GM18517 (cell line): ENCODE results near the gene IMPA2.

Source experiments
- ATAC-seq: cut with Tn5 transposase; IDR thresholded peaks from one replicate; pipeline ENCODE4 v1.9.1; 2021; ENCODE audit warnings: mild to moderate bottlenecking, moderate library complexity; ENCODE audit not compliant: unreplicated experiment

IMPA2 gene

DNA sequence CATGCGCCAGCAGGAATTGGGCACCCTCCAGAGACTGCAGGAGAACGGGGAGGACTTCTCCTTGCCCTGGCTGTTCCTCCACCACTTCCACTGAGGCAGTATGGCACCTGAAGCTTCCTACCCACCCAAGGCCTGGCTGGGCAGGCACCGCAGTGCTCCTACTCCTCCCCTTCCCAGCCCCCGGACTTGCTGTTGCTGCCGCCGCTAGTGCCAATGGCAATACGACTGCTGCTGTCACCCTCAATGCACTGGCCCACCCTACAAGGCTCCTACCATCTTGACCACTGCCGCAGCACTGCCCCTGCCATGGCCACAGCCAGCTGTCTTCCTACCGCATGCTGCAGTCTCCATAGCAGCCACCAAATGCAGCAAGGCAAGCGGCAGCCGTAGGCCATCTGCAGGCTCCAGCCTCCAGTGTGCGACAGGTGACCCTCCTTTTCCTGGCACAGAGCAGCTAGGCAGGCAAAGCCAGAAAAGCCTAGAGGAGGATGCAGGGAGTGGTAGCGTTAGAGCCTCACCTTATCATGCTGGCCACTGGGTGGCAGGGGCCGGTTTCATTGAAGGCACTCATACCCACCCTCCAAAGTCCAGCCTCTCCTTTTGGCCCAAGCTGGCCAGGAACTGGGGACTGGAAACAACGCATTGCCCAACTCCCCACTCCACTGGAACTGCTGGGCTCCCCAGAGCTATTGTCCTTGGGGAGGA lies 64.9 kb downstream of the IMPA2 start:
- no peak for ATAC-seq

DNA sequence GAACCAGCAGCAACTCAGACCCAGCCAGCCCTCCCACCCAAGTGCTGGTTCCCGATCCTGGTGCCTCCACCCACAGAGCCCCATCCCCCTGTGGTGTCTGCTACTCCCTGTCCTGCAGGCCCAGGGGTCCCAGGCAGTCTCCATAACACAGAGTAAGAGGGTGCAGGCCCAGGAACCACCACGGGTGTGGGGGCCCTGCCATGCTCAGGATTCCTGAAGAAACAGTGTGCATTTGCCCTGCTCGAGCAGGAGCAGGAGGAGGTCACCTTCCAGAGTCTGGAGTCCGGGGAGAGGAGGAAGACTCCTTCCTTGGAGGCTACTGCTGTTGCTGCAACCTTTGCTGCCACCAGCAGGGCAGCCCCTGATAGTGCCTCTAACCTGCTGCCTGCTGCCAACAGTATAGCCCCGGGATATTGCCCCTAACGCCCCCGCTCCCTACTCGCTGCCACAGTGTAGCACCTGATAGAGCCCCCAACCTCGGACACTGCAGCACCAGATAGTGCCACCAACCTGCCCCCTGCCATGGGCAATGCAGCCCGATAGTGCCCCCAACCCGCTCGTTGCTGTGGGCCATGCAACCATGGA lies 65.5 kb downstream of the IMPA2 start:
- ATAC-seq = no peak

DNA sequence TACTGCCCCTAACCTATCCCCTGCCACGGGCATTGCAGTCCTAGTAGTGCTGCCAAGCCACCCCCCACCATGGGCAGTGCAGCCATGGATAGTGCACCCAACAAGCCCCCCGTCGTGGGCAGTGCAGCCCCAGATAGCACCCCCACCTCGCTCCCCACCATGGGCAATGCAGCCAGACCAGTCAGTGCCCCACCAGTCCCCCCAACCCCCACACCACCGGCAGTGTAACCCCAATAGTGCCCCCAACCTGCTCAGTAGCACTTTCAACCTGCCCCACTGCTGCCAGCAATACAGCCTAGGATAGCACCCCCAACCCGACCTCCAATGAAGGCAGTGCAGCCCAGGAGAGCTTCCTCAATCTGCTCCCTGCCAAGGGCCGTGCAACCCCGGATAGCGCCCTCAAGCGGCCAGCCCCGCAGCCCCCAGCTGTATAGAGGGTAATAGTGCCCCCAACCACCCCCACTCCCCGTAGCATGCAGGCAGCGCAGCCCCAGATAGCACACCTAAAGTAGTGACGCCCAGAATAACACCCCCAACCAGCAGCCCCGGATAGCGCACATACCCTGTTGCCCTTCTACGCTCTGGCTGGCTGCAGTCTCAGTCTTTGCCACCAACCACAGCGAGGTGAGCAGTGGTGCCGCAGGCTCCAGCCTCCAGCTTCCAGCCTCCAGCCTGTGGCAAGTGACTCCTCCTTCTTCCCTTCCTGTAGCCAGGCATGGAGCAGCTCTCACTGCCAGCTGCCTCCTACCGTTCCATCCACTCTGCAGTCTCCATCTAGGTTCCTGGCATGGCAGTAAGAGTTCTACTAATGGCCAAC lies 66.9 kb downstream of the IMPA2 start:
- no peak for ATAC-seq

DNA sequence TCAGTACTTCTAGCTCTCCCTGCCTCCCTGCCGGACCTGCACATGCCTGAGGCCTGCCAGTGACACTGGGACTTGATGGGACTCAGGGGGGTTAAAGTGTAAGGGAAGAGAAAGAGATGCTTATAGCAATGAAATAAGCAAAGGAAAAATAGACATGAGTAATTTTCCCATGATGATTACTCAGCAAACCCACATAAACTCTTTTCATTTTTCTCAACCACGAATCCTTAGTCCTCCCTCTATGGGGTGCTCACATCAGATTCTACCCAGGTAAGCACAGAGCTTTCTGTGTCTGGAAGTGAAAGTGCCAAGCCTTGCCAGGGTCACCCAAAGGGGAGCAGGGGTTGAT lies 67.5 kb downstream of the IMPA2 start:
- no peak for ATAC-seq

DNA sequence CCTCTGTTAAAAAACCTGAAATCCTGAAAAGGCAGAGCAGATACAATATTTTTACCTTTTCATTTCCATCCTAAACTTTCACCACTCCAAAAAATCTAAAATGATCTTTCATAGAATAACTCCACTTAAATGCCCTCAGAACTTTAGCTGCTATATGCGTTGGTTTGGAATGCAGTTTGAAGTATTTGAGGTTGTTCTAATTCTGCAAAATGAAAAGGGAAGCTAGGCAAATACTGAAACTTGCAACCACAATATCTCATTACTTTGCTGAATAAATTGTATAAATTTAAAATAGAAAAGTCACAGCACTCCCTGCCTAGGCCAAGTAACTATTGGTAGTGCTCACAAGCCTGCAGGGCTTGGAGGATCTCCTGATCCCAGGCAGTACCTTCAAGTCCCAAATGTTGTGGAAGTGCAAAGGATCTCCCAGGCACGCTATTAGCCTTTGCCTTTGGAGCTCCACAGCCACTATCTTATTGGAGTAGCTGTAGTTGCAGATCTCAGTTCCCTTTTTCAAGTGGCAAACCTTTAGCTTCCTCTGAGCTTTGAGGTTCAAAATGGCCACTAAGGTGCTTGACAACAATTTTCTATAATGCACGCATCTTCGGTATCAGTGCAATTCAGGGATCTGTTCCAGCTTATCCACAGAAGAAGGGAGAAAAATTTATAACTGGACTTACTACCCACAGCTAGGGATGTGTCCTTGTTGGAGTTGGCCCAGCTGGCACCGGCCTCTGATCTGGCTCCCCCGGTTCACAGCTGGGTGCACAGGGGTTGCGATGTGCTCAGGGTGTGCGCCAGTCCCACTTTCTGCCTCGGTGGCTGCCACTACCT lies 68.9 kb downstream of the IMPA2 start:
- peak; percentile 90 for ATAC-seq

DNA sequence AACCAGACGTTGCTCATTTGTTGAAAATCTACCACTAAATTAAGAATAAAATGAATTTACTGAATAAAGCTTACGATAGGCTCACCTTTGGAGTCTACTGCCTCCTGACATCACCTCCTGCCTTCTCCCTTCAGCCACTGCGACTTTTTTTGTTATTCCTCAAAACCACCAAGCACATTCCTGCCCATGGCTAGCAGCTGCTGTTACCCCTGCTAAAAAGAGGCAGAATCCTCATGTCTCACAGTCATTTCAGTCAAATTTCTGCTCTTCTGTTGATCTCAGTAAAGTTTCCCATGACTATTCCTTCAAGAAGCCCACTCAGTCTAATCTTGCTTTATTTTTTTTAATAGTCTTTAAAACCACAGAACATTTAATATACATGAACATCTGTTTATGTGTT lies 71.6 kb downstream of the IMPA2 start:
- no peak for ATAC-seq

DNA sequence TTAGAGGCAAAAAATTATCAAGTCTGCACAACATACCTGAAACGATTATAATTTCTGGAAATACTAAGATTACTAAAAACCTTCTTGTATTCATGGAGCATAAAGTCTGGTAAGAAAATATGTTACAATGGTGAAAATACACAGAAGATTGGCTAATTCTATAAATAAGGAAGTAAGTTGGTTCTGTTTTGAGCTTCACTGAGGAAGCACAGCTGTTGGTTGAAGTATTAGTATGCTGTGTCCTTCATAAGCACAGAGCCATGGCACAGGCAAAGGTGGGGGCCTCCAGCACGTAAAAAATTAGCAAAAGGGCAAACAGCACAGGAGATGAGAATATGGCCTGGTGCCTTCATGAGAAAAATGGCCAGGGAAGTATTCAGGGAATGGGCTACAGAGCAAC lies 72.0 kb downstream of the IMPA2 start:
- peak; percentile 49 for ATAC-seq

DNA sequence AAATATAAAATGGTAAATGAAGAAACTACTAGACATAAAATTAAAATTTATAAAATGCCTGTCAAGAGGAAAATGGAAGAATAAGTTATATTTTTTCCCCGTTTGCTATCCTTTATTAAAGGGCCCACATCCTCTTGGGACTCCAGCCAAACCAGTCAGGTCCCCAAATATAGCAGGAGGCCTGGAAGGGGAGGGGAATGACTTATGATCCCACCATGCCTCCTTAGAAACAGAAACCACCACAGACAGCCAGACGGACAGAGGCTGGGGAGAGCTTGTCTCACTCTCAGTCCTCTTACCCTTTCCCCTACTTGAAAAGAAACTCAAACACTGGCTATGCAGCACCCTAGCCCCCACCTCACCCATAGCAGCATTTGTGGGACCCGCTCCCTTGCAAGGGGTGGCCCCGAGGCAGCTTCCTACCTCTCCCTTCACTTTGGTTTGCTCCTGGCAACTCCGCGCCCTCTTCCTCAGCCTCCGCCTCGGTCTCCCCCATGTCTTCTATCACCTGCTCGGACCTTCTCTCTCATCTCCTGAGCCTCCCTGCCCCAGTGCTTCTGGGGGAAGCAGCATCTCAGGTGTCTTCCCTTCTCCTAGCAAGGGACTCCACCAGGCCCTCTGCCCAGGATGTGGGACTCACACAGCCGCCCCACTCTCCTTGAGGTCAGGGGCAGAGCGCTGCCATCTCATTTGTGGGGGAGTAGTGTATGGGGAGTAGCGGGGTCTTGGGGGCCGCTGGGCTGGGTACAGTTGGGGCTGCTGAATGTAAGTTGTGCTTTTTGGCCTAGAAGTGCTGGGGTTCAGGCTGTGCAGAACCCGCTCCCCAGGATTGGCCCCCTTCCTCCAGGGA lies 75.0 kb downstream of the IMPA2 start:
- ATAC-seq = no peak

DNA sequence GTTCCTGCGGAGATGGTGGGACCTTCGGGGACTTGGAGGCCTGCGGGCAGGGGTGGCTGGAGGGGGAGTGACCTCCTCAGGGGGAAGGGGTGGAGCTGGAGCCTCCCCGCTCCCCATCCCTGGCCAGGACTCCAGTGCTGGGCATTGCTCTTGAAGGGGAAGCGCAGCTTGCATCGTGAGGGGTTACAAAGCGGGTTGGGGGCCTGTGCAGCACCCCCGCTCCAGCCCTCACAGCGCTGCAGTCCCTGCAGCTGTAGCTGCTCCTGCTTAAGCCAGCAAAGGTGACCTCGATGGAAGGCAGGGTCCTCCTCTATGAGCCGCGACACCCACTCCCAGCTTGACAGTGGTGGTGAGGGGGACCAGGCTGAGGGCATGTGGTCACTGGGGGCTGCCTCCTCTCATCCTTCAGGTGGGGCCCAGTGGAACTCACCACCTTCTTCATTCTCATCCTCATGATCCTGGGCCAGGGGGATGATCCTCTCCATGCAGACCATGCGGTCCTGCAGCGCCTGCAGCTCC lies 75.6 kb downstream of the IMPA2 start:
- ATAC-seq = no peak

DNA sequence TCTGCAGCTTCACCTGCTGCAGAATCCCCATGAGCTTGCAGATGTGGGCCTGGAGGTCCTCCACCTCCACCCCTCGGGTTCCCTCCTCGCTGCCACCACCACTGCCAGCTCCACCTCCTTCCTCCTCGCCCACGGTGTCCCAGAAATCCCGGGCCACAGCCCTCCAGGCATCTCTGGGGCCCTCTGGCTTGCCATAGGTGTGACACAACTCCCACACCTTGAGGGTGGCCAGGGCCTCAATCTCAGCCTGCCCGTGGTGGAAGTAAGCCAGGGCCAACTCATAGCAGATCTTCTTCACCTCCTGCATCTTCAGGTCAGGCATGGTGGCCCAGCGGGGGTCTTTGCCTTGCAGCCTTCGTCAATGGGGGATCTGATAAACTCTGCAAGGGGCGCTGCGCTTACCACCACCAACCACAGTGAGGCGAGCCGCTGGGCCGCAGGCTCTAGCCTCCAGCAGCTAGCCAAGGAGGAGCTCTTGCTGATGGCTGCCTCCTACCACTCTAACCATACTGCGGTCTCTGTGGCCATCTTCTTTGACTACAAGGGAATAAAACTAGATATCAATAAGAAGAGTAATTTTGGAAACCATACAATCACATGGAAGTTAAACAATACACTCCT lies 76.2 kb downstream of the IMPA2 start:
- ATAC-seq = no peak

DNA sequence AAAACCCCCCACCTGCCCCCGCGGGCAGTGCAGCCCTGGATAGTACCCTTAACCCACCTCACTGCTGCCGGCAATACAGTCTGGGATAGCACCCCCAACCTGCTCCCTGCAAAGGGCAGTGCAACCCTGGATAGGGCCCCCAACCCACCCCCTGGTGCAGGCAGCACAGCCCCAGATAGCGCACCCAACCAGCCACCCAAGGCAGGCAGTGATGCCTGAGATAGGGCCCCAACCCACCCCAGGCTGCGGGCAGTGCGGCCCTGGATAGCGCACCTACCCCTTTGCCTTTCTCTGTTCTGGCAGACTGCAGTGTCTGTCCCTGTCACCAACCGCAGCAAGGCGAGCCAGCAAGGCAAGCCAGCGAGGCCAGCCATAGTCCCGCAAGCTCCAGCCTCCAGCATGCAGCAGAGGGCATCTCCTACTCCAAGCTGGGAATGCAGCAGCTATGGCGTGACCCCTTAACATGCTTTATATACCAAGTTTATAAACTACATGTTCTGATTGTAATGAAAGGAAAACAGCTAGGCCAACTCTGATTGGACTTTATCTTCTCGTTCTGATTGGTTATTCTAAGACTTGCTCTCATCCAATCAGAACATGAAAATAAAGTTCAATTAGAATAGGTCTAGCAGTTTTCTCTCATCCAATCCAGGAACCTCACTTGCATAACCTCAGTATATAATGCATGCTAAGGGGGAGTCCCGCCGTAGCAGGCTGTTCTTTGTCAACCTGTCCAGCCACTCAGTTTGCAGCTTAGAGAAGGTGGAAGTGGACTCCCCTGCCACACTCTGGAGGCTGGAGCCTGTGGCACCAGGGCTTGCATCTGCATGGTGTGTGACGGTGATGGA lies 78.3 kb downstream of the IMPA2 start:
- ATAC-seq = no peak

DNA sequence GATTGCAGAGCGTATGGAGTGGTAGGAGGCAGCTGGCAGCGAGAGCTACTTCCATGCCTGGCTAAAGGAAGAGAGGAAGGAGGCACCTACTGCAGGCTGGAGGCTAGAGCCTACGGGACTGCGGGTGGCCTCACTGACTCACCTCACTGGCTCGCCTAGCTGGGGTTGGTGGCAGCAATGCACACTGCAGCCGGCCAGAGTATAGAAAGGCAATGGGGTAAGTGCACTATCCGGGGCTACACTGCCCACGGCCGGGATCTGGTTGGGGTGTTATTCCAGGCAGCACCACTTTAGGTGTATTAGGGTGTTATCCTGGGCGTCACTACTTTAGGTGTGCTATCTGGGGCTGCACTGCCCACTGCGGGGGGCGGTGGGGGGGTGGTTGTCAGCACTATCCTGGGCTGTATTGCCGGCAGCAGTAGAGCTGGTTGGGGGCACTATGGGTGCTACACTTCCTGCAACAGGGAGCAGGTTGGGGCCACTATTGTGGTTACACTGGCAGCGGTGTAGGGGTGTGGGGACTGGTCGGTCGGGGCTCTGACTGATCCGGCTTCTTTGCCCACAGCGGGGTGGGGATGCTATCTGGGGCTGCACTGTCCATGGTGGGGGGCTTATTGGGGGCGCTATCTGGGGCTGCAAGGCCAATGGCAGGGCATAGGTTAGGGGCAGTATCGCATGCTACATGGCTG lies 79.0 kb downstream of the IMPA2 start:
- no peak for ATAC-seq

DNA sequence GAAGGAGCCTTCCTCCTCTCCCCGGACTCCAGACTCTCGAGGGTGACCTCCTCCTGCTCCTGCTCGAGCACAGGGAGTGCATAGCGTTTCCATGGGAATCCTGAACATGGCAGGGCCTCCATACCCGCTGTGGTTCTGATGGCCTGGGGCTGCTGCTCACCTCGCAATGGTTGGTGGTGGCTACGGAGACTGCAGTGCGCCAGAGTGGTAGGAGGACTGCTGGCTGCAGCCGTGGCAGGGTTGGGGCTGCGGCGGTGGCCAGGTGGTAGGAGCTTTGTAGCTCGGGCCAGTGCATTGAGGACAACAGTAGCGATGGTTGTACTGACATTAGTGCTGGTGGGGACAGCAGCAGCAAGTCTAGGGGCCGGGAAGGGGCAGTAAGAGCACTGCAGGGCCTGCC lies 80.4 kb downstream of the IMPA2 start:
- no peak for ATAC-seq

DNA sequence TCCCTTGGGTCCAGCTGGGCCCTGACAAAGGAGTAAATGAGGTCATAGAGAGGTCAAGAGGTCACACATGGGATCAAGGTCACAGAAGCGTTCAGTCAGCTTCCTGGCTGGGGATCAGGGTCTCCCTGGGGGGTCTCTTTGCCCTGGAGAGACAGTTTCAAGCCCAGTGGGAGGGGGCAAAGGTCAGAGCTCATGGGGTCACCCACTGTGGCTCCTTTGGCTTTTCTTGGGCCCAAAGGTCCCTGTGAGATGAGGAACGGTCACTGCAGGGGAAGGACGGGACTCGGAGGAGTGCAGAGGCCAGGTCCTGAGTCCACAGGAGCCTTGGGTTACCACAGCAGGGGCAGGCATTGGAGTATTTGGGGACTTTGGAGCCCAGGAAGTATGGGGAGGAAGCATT lies 81.7 kb downstream of the IMPA2 start:
- no peak for ATAC-seq

DNA sequence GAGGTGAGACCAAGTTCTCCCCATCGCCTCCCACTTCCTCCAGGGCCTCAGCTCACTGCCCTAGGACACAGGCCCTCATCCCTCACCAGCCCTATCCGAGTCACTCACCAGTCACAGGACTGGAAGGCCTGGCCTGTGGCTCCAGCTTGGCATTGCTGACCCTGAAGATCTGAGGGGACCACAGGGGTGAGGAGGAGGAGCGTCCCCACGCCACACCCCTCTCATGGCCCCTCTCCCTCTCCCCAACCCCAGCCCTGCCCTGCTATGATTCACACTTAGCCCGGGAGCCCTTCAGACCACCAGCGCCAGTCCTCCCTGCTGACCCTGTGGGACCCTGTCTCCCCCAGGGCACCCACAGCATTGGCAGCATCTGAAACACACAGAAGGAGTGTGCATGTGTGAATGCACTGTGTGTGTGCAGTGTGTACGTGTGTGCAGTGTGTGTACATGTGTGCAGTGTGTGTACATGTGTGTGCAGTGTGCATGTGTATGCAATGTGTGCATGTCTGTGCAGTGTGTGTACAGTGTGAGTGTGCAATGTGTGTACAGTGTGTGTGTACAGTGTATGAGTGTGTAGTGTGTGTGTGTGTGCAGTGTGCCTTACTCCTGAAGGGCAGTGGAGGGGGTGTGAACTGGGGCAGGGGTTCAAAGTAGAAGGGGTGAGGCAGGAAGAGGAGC lies 82.9 kb downstream of the IMPA2 start:
- ATAC-seq = no peak

DNA sequence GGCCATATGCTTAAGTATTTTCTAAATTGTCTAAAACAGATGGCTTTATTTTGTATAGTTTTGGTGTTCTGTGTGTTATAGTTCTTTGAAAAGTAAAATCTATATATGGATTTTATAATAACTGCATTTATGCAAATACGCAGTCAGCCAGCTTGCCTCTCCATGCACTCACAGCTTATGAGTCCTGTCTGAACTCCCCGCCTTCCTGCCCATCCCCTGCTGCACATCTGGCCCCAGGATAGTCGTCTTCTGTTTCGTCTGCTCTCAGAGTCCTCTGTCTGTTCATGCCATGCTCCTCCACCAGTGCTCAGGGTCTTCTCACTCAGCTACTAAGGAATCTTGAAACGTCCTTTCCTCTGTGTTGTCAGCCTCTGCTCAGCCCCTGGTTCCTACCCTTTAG lies 84.1 kb downstream of the IMPA2 start:
- no peak for ATAC-seq

DNA sequence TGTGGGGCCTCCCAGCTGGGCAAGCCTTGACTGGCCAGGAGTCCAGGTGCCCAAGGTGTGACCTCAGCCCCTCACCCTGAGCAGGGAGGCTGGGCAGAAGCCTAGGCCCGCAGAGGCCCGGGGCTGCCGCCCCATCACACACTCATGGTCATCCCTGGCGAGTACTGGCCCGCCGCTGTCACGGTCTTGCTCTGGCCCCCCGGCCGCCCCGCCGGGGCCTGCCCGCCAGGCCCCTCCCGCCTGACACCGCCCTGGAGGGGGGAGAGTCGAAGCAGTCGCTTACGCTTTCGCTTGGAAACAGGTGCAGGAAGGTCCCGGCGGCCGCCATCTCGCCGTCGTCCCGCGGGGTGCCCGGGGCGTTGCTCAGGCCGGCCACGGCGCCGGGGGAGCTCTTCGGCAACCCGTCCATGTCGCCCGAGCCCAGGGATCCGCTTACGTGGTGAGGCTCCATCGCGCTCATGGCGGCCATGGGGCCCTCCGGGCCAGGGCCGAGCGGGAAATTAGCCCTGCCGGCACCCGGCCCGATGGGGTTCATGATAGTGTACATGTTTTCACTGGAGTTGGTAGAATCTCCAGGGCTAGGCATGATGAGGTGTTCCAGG lies 85.7 kb downstream of the IMPA2 start:
- ATAC-seq = no peak
